H9 (cell line): ENCODE measurements around the gene SERP1. TPM values are rescaled to one million over a fixed set of nuclear protein-coding genes. Genes with fewer than 3 reads are reported as not detected.

Source experiments
- DNase-seq: peaks from one replicate; pipeline ENCODE4 v3.0.0-alpha.2; 2017
- H2AFZ ChIP-seq: one replicate; pipeline ENCODE4 v1.6.1; 2013; ENCODE audit warnings: mild to moderate bottlenecking, low read length, control low read depth, moderate library complexity
- H2AK5ac ChIP-seq: 2 replicates; pipeline ENCODE4 v1.6.1; 2013; ENCODE audit warnings: low read length, control low read depth, mixed read lengths; ENCODE audit not compliant: insufficient read length
- H2BK120ac ChIP-seq: one replicate; pipeline ENCODE4 v1.6.1; 2013; ENCODE audit warnings: low read depth, mild to moderate bottlenecking, low read length, control low read depth, inconsistent platforms; ENCODE audit not compliant: poor library complexity, severe bottlenecking
- H2BK12ac ChIP-seq: 2 replicates; pipeline ENCODE4 v1.6.1; 2013; ENCODE audit warnings: low read length, control low read depth, mixed read lengths, low read depth; ENCODE audit not compliant: insufficient read length
- H2BK15ac ChIP-seq: 2 replicates; pipeline ENCODE4 v1.6.1; 2013; ENCODE audit warnings: low read depth, low read length, control low read depth
- H2BK20ac ChIP-seq: one replicate; pipeline ENCODE4 v1.6.1; 2013; ENCODE audit warnings: low read depth, mild to moderate bottlenecking, low read length, control low read depth, inconsistent platforms; ENCODE audit not compliant: poor library complexity, severe bottlenecking
- H2BK5ac ChIP-seq: 2 replicates; pipeline ENCODE4 v1.6.1; 2013; ENCODE audit warnings: low read length, control low read depth, mixed read lengths; ENCODE audit not compliant: insufficient read length
- H3K14ac ChIP-seq: 2 replicates; pipeline ENCODE4 v1.6.1; 2013; ENCODE audit warnings: low read length, control low read depth; ENCODE audit not compliant: insufficient read depth
- H3K18ac ChIP-seq: 2 replicates; pipeline ENCODE4 v1.6.1; 2013; ENCODE audit warnings: low read depth, mild to moderate bottlenecking, mixed read lengths, low read length, control low read depth; ENCODE audit not compliant: insufficient read length
- H3K23ac ChIP-seq: 2 replicates; pipeline ENCODE4 v1.6.1; 2013; ENCODE audit warnings: low read length, control low read depth, mixed read lengths, low read depth; ENCODE audit not compliant: insufficient read length
- H3K23me2 ChIP-seq: 2 replicates; pipeline ENCODE4 v1.6.1; 2013; ENCODE audit warnings: low read depth, mild to moderate bottlenecking, mixed read lengths, low read length, control low read depth; ENCODE audit not compliant: insufficient read length, poor library complexity, severe bottlenecking
- H3K27ac ChIP-seq: 2 replicates; pipeline ENCODE4 v1.5.1; 2013; ENCODE audit warnings: low read length, control low read depth, mixed read lengths, low read depth; ENCODE audit not compliant: insufficient read length
- H3K27me3 ChIP-seq: 2 replicates; pipeline ENCODE4 v1.6.1; 2013; ENCODE audit warnings: low read length, control low read depth, inconsistent platforms; ENCODE audit not compliant: insufficient read depth
- H3K4ac ChIP-seq: 2 replicates; pipeline ENCODE4 v1.6.1; 2013; ENCODE audit warnings: low read depth, mild to moderate bottlenecking, control low read depth, inconsistent platforms, low read length, moderate library complexity
- H3K4me1 ChIP-seq: 2 replicates; pipeline ENCODE4 v1.6.1; 2013; ENCODE audit warnings: low read length, control low read depth, inconsistent platforms; ENCODE audit not compliant: insufficient read depth
- H3K4me2 ChIP-seq: 2 replicates; pipeline ENCODE4 v1.6.1; 2013; ENCODE audit warnings: low read length, control low read depth, mixed read lengths; ENCODE audit not compliant: insufficient read length, insufficient read depth
- H3K56ac ChIP-seq: 2 replicates; pipeline ENCODE4 v1.6.1; 2013; ENCODE audit warnings: low read depth, mild to moderate bottlenecking, mixed read lengths, low read length, control low read depth; ENCODE audit not compliant: insufficient read length
- H3K79me1 ChIP-seq: 2 replicates; pipeline ENCODE4 v1.6.1; 2013; ENCODE audit warnings: low read depth, mild to moderate bottlenecking, moderate library complexity, low read length, control low read depth, inconsistent platforms; ENCODE audit not compliant: insufficient read depth, poor library complexity, severe bottlenecking
- H3K79me2 ChIP-seq: 2 replicates; pipeline ENCODE4 v1.6.1; 2013; ENCODE audit warnings: low read length, control low read depth, inconsistent platforms; ENCODE audit not compliant: insufficient read depth
- H3K9ac ChIP-seq: 2 replicates; pipeline ENCODE4 v1.6.1; 2013; ENCODE audit warnings: low read length, control low read depth, mixed read lengths; ENCODE audit not compliant: insufficient read length; ENCODE audit errors: extremely low read depth
- H3K9me3 ChIP-seq: one replicate; pipeline ENCODE4 v1.6.1; 2013; ENCODE audit warnings: low read depth, low read length, inconsistent platforms; ENCODE audit not compliant: control insufficient read depth
- H3T11ph ChIP-seq: one replicate; pipeline ENCODE4 v1.6.1; 2013; ENCODE audit warnings: mild to moderate bottlenecking, low read length, control low read depth, inconsistent platforms
- H4K20me1 ChIP-seq: one replicate; pipeline ENCODE4 v1.6.1; 2013; ENCODE audit not compliant: control insufficient read depth, insufficient read length, insufficient read depth
- H4K5ac ChIP-seq: 2 replicates; pipeline ENCODE4 v1.6.1; 2013; ENCODE audit warnings: low read depth, mild to moderate bottlenecking, mixed read lengths, low read length, control low read depth; ENCODE audit not compliant: insufficient read length
- H4K8ac ChIP-seq: replicated peaks from 2 replicates; pipeline ENCODE4 v1.6.1; 2013; ENCODE audit warnings: low read length, control low read depth, mixed read lengths, low read depth; ENCODE audit not compliant: insufficient read length
- H4K91ac ChIP-seq: 2 replicates; pipeline ENCODE4 v1.6.1; 2013; ENCODE audit warnings: low read depth, mild to moderate bottlenecking, moderate library complexity, mixed read lengths, low read length, control low read depth; ENCODE audit not compliant: insufficient read length
- H3K27ac Mint-ChIP-seq, 3 experiments: 2 replicates in 2 of 3; 3 replicates in 1 of 3; pipeline ENCODE4 v1.8.0; 2020 to 2021; ENCODE audit warnings: mixed read lengths in 3 of 3, mild to moderate bottlenecking in 1 of 3, moderate library complexity in 1 of 3
- H3K27me3 Mint-ChIP-seq: 2 replicates; pipeline ENCODE4 v1.8.0; 2021; ENCODE audit warnings: low read depth, mild to moderate bottlenecking, moderate library complexity, mixed read lengths
- H3K36me3 Mint-ChIP-seq, 3 experiments: 2 replicates in 2 of 3; 3 replicates in 1 of 3; pipeline ENCODE4 v1.8.0; 2020 to 2021; ENCODE audit warnings: low read depth in 3 of 3, mixed read lengths in 3 of 3; ENCODE audit not compliant: insufficient read depth in 1 of 3
- H3K4me1 Mint-ChIP-seq, 2 experiments: 2 replicates each; pipeline ENCODE4 v1.8.0; 2020; ENCODE audit warnings: mixed read lengths in 2 of 2
- H3K4me3 Mint-ChIP-seq, 2 experiments: 2 replicates in 1 of 2; 3 replicates in 1 of 2; pipeline ENCODE4 v1.8.0; 2020 to 2021; ENCODE audit warnings: mild to moderate bottlenecking in 2 of 2, mixed read lengths in 2 of 2, moderate library complexity in 1 of 2
- H3K9me3 Mint-ChIP-seq, 2 experiments: 2 replicates in 1 of 2; 3 replicates in 1 of 2; pipeline ENCODE4 v1.8.0; 2020; ENCODE audit warnings: mild to moderate bottlenecking in 2 of 2, mixed read lengths in 2 of 2, moderate library complexity in 1 of 2
- CTCF ChIP-seq: fragments of 200-600 bp; sonication (generic); conservative IDR thresholded peaks from 3 replicates; pipeline ENCODE4 v1.8.0; 2021; ENCODE audit warnings: antibody characterized with exemption, mild to moderate bottlenecking
- total RNA-seq: library from RNA; stranded (reverse); gene quantifications from 2 replicates; pipeline ENCODE4 v1.2.1, GENCODE V29; 2021

SERP1 gene
- total RNA-seq, 1 experiment from 2014 or later, result 84.8 TPM

DNA sequence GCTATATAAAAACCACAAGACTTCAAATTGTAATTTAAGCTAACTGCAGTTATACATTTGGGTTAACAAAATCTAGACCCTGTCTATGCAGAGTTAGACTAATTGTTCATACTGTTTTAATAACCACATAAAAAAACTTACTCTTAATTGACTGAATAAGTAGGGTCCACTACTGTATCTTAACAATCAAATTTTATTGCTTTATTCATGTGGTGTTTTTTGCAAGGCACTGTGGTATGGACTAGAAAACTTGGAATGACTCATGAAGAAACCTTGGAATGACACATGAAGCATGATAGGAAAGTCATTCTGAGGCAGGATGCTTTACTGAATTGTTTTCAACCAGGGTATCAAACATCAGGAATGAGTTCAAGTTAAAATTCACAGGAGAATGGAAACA is 2.3 kb downstream of the SERP1 start:
- H3K79me1 ChIP-seq, result no peaks in the 10 kb centered on the region
- no peak overlapping the region for H3K4me2 ChIP-seq
- H3K36me3 Mint-ChIP-seq, result peaks cover 4 to 23% (median 20%) of the 10 kb centered on the region in 3 experiments; a peak in 6 of 7 replicates
- no peak overlapping the region for H2BK20ac ChIP-seq
- H2AFZ ChIP-seq, result no peak overlapping the region
- no peak overlapping the region for H3T11ph ChIP-seq
- H3K9me3 Mint-ChIP-seq, result no peaks in the 10 kb centered on the region; a peak in 1 of 5 replicates
- no peak overlapping the region for H3K23ac ChIP-seq
- H4K20me1 ChIP-seq, result no peaks in the 10 kb centered on the region
- H3K9me3 ChIP-seq, result no peaks in the 10 kb centered on the region
- H3K18ac ChIP-seq, result no peak overlapping the region
- no peak overlapping the region for H3K56ac ChIP-seq
- peak overlapping the region; percentile 50 to 84; a peak in 3 of 5 replicates for H3K4me3 Mint-ChIP-seq
- no peak overlapping the region for H2AK5ac ChIP-seq
- no peaks in the 10 kb centered on the region; the same call in 1 of the 2 replicates for H3K27me3 Mint-ChIP-seq
- H3K4ac ChIP-seq, result no peak overlapping the region
- H3K4me1 Mint-ChIP-seq, result peaks cover 16 to 19% of the 10 kb centered on the region in 2 experiments
- no peaks in the 10 kb centered on the region for H3K23me2 ChIP-seq
- 0 out of 7 replicates have a peak overlapping the region, but pooled peaks of 1 of the 3 experiments have one; percentile 39 for H3K27ac Mint-ChIP-seq
- no peak for DNase-seq
- no peak overlapping the region for H2BK5ac ChIP-seq
- no peak overlapping the region for H4K91ac ChIP-seq
- no peak overlapping the region for H2BK15ac ChIP-seq
- no peak overlapping the region for H3K9ac ChIP-seq
- H3K79me2 ChIP-seq, result peaks cover 13% of the 10 kb centered on the region; the same call in 1 of the 2 replicates
- TF ChIP-seq CTCF, result no peak
- no peaks in the 10 kb centered on the region for H3K27me3 ChIP-seq
- no peak overlapping the region for H3K14ac ChIP-seq
- no peak overlapping the region for H4K5ac ChIP-seq
- H2BK120ac ChIP-seq, result no peak overlapping the region
- H3K4me1 ChIP-seq, result no peaks in the 10 kb centered on the region
- no peak overlapping the region for H2BK12ac ChIP-seq
- no peak overlapping the region for H4K8ac ChIP-seq
- no peak overlapping the region for H3K27ac ChIP-seq
